K562 (cell line): ENCODE results near the gene KNOP1. TPM values are rescaled to one million over a fixed set of nuclear protein-coding genes. Genes with fewer than 3 reads are reported as not detected.

Source experiments
- ATAC-seq: fragments of 200-7000 bp; cut with Tn5 transposase; 3 replicates; pipeline ENCODE4 v1.9.1; 2020; ENCODE audit warnings: moderate library complexity
- BruUV-seq: library from RNA; stranded (reverse); fragments of 400-500 nt; replicated peaks from 2 replicates; lab custom pipeline; 2021; lab: Mats Ljungman, UMichigan
- CTCF ChIA-PET: fragments of 300-600 bp; formaldehyde crosslinking; extraction: SDS; loops from one replicate; lab custom pipeline; 2021; ENCODE audit warnings: low intra/inter-chr PET ratio; lab: Yijun Ruan, JAX
- POLR2A ChIA-PET: fragments of 300-600, 350-650 bp; sonication (Branson Sonifier 250); formaldehyde crosslinking; extraction: SDS; loops from one replicate; lab custom pipeline; 2021; ENCODE audit warnings: antibody characterized with exemption, inconsistent platforms; lab: Yijun Ruan, JAX
- DNase-seq, 4 experiments: peaks; one replicate each; pipeline versions ENCODE4 v3.0.0 to v3.0.0-alpha.2; 2011 to 2018; ENCODE audit warnings: low spot score in 3 of 4, mixed read lengths in 3 of 4; ENCODE audit errors: extremely low read depth in 1 of 4
- FAIRE-seq: peaks from 2 replicates; lab custom pipeline; 2011; peaks lifted over from hg19 to GRCh38; lab: Jason Lieb, UNC
- H2AFZ ChIP-seq: 2 replicates; pipeline ENCODE4 v1.6.0; 2011; ENCODE audit warnings: low read depth, low read length, control low read depth, inconsistent platforms
- H3K27ac ChIP-seq: fragments of 200-600 bp; 3 replicates; pipeline ENCODE4 v1.8.0; 2011; ENCODE audit warnings: low read depth, mild to moderate bottlenecking, control low read depth, inconsistent platforms, low read length, moderate library complexity, mixed read lengths; ENCODE audit errors: extremely low read depth
- H3K27me3 ChIP-seq, 2 experiments: fragments of 300-600 bp in 1 of 2; 2 replicates in 1 of 2; 3 replicates in 1 of 2; pipeline versions ENCODE4 v1.6.0 to v1.8.0; 2011; ENCODE audit warnings: inconsistent platforms in 2 of 2, low read length in 2 of 2, mild to moderate bottlenecking in 1 of 2, mixed read lengths in 1 of 2, moderate library complexity in 1 of 2; ENCODE audit not compliant: control insufficient read depth in 2 of 2, insufficient read depth in 2 of 2
- H3K36me3 ChIP-seq: fragments of 300-600 bp; 3 replicates; pipeline ENCODE4 v1.8.0; 2011; ENCODE audit warnings: mild to moderate bottlenecking, low read length, inconsistent platforms; ENCODE audit not compliant: control insufficient read depth, insufficient read depth
- H3K4me1 ChIP-seq, 2 experiments: fragments of 200-600 bp in 1 of 2; replicated peaks in 1 of 2; 2 replicates in 1 of 2; 3 replicates in 1 of 2; pipeline versions ENCODE4 v1.5.1 to v1.8.0; 2011; ENCODE audit warnings: inconsistent platforms in 2 of 2, low read length in 2 of 2, mild to moderate bottlenecking in 1 of 2, mixed read lengths in 1 of 2, moderate library complexity in 1 of 2; ENCODE audit not compliant: control insufficient read depth in 2 of 2, insufficient read depth in 2 of 2
- H3K4me2 ChIP-seq: 2 replicates; pipeline ENCODE4 v1.6.1; 2011; ENCODE audit warnings: low read length, control low read depth, inconsistent platforms, mixed read lengths; ENCODE audit not compliant: insufficient read depth
- H3K4me3 ChIP-seq: fragments of 200-600 bp; sonication (generic), shearing (Covaris generic); 2 replicates; pipeline ENCODE4 v1.5.1; 2016; ENCODE audit warnings: control low read depth, inconsistent platforms
- H3K79me2 ChIP-seq: fragments of 200-600 bp; 3 replicates; pipeline ENCODE4 v1.8.0; 2011; ENCODE audit warnings: low read length, inconsistent platforms; ENCODE audit not compliant: control insufficient read depth, insufficient read depth
- H3K9ac ChIP-seq, 2 experiments: 2 replicates each; pipeline versions ENCODE4 v1.6.0 to v1.6.1; 2011; ENCODE audit warnings: low read depth in 2 of 2, low read length in 2 of 2, control low read depth in 1 of 2, inconsistent platforms in 1 of 2, mild to moderate bottlenecking in 1 of 2, mixed read lengths in 1 of 2; ENCODE audit not compliant: insufficient read depth in 1 of 2
- H3K9me1 ChIP-seq: one replicate; pipeline ENCODE4 v1.6.0; 2011; ENCODE audit warnings: inconsistent platforms, mild to moderate bottlenecking, low read length, moderate library complexity; ENCODE audit not compliant: control insufficient read depth, insufficient read depth
- H3K9me3 ChIP-seq: replicated peaks from 2 replicates; pipeline ENCODE4 v1.5.1; 2011; ENCODE audit warnings: low read depth, low read length, inconsistent platforms; ENCODE audit not compliant: control insufficient read depth, insufficient read depth
- H4K20me1 ChIP-seq: replicated peaks from 2 replicates; pipeline ENCODE4 v1.6.1; 2011; ENCODE audit warnings: low read length, inconsistent platforms, mixed read lengths; ENCODE audit not compliant: control insufficient read depth, insufficient read depth
- C11orf30 ChIP-seq: fragments of 450-650 bp; IDR thresholded peaks from 2 replicates; pipeline ENCODE4 v1.6.1; 2016; ENCODE audit warnings: low read depth, mild to moderate bottlenecking
- E2F1 ChIP-seq: sonication (generic); formaldehyde crosslinking; IDR thresholded peaks from 2 replicates; pipeline ENCODE4 v1.8.1; 2023; ENCODE audit warnings: mild to moderate bottlenecking, missing genetic modification reagents, moderate library complexity
- HMBOX1 ChIP-seq: sonication (generic); IDR thresholded peaks from 2 replicates; pipeline ENCODE4 v1.6.1; 2016
- MAFK ChIP-seq: IDR thresholded peaks from 2 replicates; pipeline ENCODE4 v1.6.1; 2011; ENCODE audit warnings: low read length, improper control_type of control experiment
- MBD2 ChIP-seq: sonication (generic); IDR thresholded peaks from 2 replicates; pipeline ENCODE4 v1.6.1; 2016; ENCODE audit warnings: low read depth, borderline replicate concordance
- NFIC ChIP-seq: fragments of 450-650 bp; IDR thresholded peaks from 2 replicates; pipeline ENCODE4 v1.6.1; 2017; ENCODE audit warnings: mild to moderate bottlenecking, inconsistent platforms
- RBM39 ChIP-seq: fragments of 200-400 bp; formaldehyde crosslinking; optimal IDR thresholded peaks from 2 replicates; pipeline ENCODE3; 2018; ENCODE audit warnings: low read depth, low read length
- SRSF9 ChIP-seq: fragments of 200-400 bp; formaldehyde crosslinking; IDR thresholded peaks from 2 replicates; pipeline ENCODE4 v1.6.1; 2017; ENCODE audit warnings: low read depth, low read length, borderline replicate concordance
- ZNF699 ChIP-seq: fragments of 250-450 bp; sonication (Bioruptor Pico); IDR thresholded peaks from 2 replicates; pipeline ENCODE4 v1.8.0; 2021; ENCODE audit warnings: mild to moderate bottlenecking, moderate library complexity; ENCODE audit not compliant: insufficient replicate concordance
- WGBS: fragments of 100-300 bp; shearing (Covaris generic); methylation state at CpG from one replicate; pipeline ENCODE4 v1.1.6; 2016; ENCODE audit warnings: low coverage, mixed read lengths; ENCODE audit not compliant: insufficient coverage; ENCODE audit errors: missing lambda C conversion rate; 5-methylcytosine and 5-hydroxymethylcytosine counted together
- in situ Hi-C: fragments of 300-500 bp; cut with MboI; formaldehyde crosslinking; loops from 4 replicates; pipeline ENCODE4 v1.15.0; 2018; ENCODE audit warnings: inconsistent platforms, mixed read lengths
- intact Hi-C: fragments of 100-400 bp; cut with micrococcal nuclease; formaldehyde crosslinking; loops from 2 replicates; pipeline ENCODE4 v1.14.2; 2022
- polyA plus RNA-seq, 8 experiments: library from polyadenylated mRNA; depleted of rRNA in 4 of 8; stranded (reverse) in 5 of 8; unstranded in 3 of 8; fragments of >200 nt; fragmentation: Nextera tagmentation in 2 of 8; fragmentation: Illumina TruSeq in 1 of 8; extraction: Ambion mirVana in 2 of 8; extraction: Trizol in 1 of 8; gene quantifications; 2 replicates each; pipeline versions ENCODE4 v1.2.1 to v1.2.3, GENCODE V29; 2011 to 2014; ENCODE audit warnings: inconsistent platforms in 1 of 8, missing spikeins in 1 of 8
- total RNA-seq, 7 experiments: library from RNA; depleted of rRNA in 6 of 7; stranded (reverse); fragments of >200 nt in 6 of 7; fragmentation: Illumina TruSeq in 2 of 7; extraction: Trizol in 2 of 7; gene quantifications; 2 replicates each; pipeline versions ENCODE4 v1.2.1 to v1.2.3, GENCODE V29; 2011 to 2021; ENCODE audit warnings: low replicate concordance in 1 of 7

The KNOP1 gene
- total and polyA plus RNA-seq, 9 of the 15 experiments (the other 6 are each of a cell fraction or from before 2014, with no cell fraction given): 22.4 to 57.6 (median 39.3) TPM

GRCh38 chr16:19691161-19691711 is 26.8 kb downstream of the KNOP1 start:
- CTCF ChIA-PET: no interaction called here
- in situ Hi-C loops: no loop called here
- no peak for ATAC-seq

More at GRCh38 chr16:19691161-19691711, 26.8 kb downstream of the KNOP1 start:
- Histone ChIP-seq H3K79me2 (no peaks in the 10 kb centered on the region), H2AFZ (no peak overlapping the region), H3K36me3 (peaks cover 2% of the 10 kb centered on the region; the same call in 1 of the 3 replicates), H3K4me2 (no peak overlapping the region), H3K4me1 (peaks cover 0 to 3% of the 10 kb centered on the region in 2 experiments; a peak in 3 of 5 replicates), H3K27me3 (no peaks in the 10 kb centered on the region), H4K20me1 (no peaks in the 10 kb centered on the region; the same call in 1 of the 2 replicates), H3K9me1 (no peaks in the 10 kb centered on the region), H3K9ac (no peak overlapping the region), H3K4me3 (no peak overlapping the region), H3K9me3 (no peaks in the 10 kb centered on the region), H3K27ac (no peak overlapping the region)
- POLR2A ChIA-PET: interaction anchor here (0.8 kb wide), 1 partner anchor 185 kb away, joined by 3 read pairs; no protein-coding TSS in a partner anchor
- intact Hi-C loops: no loop called here
- 76% methylated on average over 11 of the region's 14 CpGs for WGBS
- DNase-seq (no peak), FAIRE-seq (no peak)
- no TSS peak for BruUV-seq
- TF ChIP-seq SRSF9 (no peak), RBM39 (no peak), HMBOX1 (no peak), E2F1 (no peak), NFIC (no peak), C11orf30 (no peak), ZNF699 (no peak), MAFK (no peak), MBD2 (no peak)
